ENCODE results near the gene BICRA. TPM values are rescaled to one million over a fixed set of nuclear protein-coding genes. Genes with fewer than 3 reads are reported as not detected.

Gene BICRA
- total and polyA plus RNA-seq, 4 donors: 6.1 to 16.1 (median 6.7) TPM

DNA sequence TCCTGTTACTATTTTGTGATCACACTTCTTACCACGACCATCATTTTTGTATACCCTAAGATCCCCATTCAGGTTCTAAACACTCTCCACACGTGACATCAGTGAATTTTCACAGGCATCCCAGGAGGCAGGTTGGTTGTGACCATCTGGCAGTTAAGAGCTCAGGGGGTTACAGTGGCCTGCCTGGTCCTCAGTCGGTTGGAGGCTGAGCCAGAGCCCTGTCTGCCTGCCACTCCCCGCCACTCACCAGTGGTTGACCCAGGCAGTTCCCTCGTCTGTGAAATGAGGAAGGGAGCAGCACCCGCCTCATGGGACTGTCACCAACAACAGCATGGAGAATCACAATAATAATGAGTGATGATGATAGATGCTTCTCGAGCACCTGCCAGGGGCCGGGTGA, 67.9 kb downstream of the BICRA start:
- peaks cover 0 to 2% (median 0%) of the 10 kb centered on the region in 4 donors for H3K9me3 ChIP-seq (ENCODE audit: control insufficient read depth in 4 of 4, insufficient read depth in 3 of 4, low read length in 3 of 4)
- no peak overlapping the region for H3K27ac ChIP-seq (ENCODE audit: low read depth in 1 of 2, low read length in 1 of 2)
- WGBS, 2 donors: 85 to 87% methylated on average over 8 of the region's 8 CpGs
- H3K4me1 ChIP-seq (ENCODE audit: control insufficient read depth in 5 of 5, insufficient read depth in 5 of 5, low read length in 5 of 5): no peaks in the 10 kb centered on the region
- H3K36me3 ChIP-seq (ENCODE audit: control insufficient read depth in 4 of 4, insufficient read depth in 4 of 4, low read length in 4 of 4): peaks cover 6 to 50% (median 19%) of the 10 kb centered on the region in 4 donors
- no peaks in the 10 kb centered on the region for H3K27me3 ChIP-seq (ENCODE audit: control insufficient read depth in 3 of 3, insufficient read depth in 3 of 3, low read length in 2 of 3)
- DNase-seq (no peak), ATAC-seq (ENCODE audit: insufficient read depth, low FRiP score) (no peak)
- TF ChIP-seq, protein P1, sequence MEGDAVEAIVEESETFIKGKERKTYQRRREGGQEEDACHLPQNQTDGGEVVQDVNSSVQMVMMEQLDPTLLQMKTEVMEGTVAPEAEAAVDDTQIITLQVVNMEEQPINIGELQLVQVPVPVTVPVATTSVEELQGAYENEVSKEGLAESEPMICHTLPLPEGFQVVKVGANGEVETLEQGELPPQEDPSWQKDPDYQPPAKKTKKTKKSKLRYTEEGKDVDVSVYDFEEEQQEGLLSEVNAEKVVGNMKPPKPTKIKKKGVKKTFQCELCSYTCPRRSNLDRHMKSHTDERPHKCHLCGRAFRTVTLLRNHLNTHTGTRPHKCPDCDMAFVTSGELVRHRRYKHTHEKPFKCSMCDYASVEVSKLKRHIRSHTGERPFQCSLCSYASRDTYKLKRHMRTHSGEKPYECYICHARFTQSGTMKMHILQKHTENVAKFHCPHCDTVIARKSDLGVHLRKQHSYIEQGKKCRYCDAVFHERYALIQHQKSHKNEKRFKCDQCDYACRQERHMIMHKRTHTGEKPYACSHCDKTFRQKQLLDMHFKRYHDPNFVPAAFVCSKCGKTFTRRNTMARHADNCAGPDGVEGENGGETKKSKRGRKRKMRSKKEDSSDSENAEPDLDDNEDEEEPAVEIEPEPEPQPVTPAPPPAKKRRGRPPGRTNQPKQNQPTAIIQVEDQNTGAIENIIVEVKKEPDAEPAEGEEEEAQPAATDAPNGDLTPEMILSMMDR (IDR thresholded peaks at IDR 0.05; ENCODE audit: control extremely low read depth, extremely low read depth): no peak
- no peak overlapping the region for H3K9ac ChIP-seq (ENCODE audit: insufficient read depth in 1 of 2, low read length in 2 of 2)
- no peak overlapping the region for H3K4me3 ChIP-seq

DNA sequence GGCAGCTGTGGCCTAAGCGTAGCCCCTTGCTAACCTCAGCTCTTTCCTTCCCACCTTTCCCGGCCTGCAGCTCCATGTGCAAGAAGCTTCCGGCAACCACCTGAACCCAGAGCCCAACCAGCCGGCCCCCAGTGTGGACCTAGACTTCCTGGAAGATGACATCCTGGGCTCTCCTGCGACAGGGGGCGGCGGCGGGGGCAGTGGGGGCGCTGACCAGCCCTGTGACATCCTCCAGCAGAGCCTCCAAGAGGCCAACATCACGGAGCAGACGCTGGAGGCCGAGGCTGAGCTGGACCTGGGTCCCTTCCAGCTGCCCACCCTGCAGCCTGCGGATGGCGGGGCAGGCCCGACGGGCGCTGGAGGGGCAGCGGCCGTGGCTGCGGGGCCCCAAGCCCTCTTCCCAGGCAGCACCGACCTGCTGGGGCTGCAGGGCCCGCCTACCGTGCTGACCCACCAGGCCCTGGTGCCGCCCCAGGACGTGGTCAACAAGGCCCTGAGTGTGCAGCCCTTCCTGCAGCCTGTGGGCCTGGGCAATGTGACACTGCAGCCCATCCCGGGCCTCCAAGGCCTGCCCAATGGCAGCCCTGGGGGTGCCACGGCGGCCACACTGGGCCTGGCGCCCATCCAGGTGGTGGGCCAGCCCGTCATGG, 70.4 kb downstream of the BICRA start:
- no peak overlapping the region for H3K4me3 ChIP-seq
- H3K9me3 ChIP-seq (ENCODE audit: control insufficient read depth in 4 of 4, insufficient read depth in 3 of 4, low read length in 3 of 4): peaks cover 0 to 2% (median 0%) of the 10 kb centered on the region in 4 donors
- ATAC-seq (ENCODE audit: insufficient read depth, low FRiP score) (no peak), DNase-seq (no peak)
- no peak overlapping the region for H3K27ac ChIP-seq (ENCODE audit: low read depth in 1 of 2, low read length in 1 of 2)
- TF ChIP-seq, protein P1 (IDR thresholded peaks at IDR 0.05; ENCODE audit: control extremely low read depth, extremely low read depth): no peak
- WGBS, 2 donors: 90 to 94% methylated on average over 28 to 30 of the region's 30 CpGs
- H3K9ac ChIP-seq (ENCODE audit: insufficient read depth in 1 of 2, low read length in 2 of 2): no peak overlapping the region
- H3K4me1 ChIP-seq (ENCODE audit: control insufficient read depth in 5 of 5, insufficient read depth in 5 of 5, low read length in 5 of 5): no peaks in the 10 kb centered on the region
- H3K36me3 ChIP-seq (ENCODE audit: control insufficient read depth in 4 of 4, insufficient read depth in 4 of 4, low read length in 4 of 4): peaks cover 6 to 49% (median 14%) of the 10 kb centered on the region in 4 donors
- H3K27me3 ChIP-seq (ENCODE audit: control insufficient read depth in 3 of 3, insufficient read depth in 3 of 3, low read length in 2 of 3): no peaks in the 10 kb centered on the region

DNA sequence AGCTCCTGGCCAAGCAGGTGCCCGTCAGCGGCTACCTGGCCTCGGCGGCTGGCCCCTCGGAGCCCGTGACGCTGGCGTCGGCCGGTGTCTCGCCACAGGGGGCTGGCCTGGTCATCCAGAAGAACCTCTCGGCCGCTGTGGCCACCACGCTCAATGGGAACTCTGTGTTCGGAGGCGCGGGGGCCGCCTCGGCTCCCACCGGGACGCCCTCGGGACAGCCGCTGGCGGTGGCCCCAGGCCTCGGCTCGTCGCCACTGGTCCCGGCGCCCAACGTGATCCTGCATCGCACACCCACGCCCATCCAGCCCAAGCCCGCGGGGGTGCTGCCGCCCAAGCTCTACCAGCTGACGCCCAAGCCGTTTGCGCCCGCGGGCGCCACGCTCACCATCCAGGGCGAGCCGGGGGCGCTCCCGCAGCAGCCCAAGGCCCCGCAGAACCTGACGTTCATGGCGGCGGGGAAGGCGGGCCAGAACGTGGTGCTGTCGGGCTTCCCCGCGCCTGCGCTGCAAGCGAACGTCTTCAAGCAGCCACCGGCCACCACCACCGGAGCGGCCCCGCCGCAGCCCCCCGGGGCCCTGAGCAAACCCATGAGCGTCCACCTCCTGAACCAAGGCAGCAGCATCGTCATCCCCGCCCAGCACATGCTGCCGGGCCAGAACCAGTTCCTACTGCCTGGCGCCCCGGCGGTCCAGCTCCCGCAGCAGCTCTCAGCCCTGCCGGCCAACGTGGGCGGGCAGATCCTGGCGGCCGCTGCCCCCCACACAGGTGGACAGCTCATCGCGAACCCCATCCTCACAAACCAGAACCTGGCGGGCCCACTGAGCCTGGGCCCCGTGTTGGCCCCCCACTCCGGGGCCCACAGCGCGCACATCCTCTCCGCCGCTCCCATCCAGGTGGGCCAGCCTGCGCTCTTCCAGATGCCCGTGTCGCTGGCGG, 71.3 kb downstream of the BICRA start:
- ATAC-seq (ENCODE audit: insufficient read depth, low FRiP score) (no peak), DNase-seq (no peak)
- Histone ChIP-seq H3K27me3 (ENCODE audit: control insufficient read depth in 3 of 3, insufficient read depth in 3 of 3, low read length in 2 of 3) (no peaks in the 10 kb centered on the region), H3K4me3 (no peak overlapping the region), H3K4me1 (ENCODE audit: control insufficient read depth in 5 of 5, insufficient read depth in 5 of 5, low read length in 5 of 5) (no peaks in the 10 kb centered on the region), H3K9me3 (ENCODE audit: control insufficient read depth in 4 of 4, insufficient read depth in 3 of 4, low read length in 3 of 4) (peaks cover 0 to 2% (median 0%) of the 10 kb centered on the region in 4 donors), H3K36me3 (ENCODE audit: control insufficient read depth in 4 of 4, insufficient read depth in 4 of 4, low read length in 4 of 4) (peaks cover 7 to 44% (median 13%) of the 10 kb centered on the region in 4 donors), H3K9ac (ENCODE audit: insufficient read depth in 1 of 2, low read length in 2 of 2) (no peak overlapping the region), H3K27ac (ENCODE audit: low read depth in 1 of 2, low read length in 1 of 2) (no peak overlapping the region)
- 97% methylated on average over 84 to 90 of the region's 90 CpGs for WGBS, 2 donors
- TF ChIP-seq, protein P1 (IDR thresholded peaks at IDR 0.05; ENCODE audit: control extremely low read depth, extremely low read depth): no peak
